Midbrain (tissue), 1 donor: Measurements from ENCODE around the gene COCH.

ENCODE experiments used
- DNase-seq: peaks from one replicate; lab custom pipeline; 2025; lab: John Stamatoyannopoulos, UW

COCH gene

GRCh38 chr14:30874120-30874998 lies at the start of gene COCH:
TSS of gene COCH (plus strand) at chr14:30874559. CDS start at chr14:30874939, 380 bp downstream.
- DNase-seq = no peak

- no peak for DNase-seq
These were observed 48.3 kb upstream of the COCH start for GRCh38 chr14:30826070-30826469.

- DNase-seq = no peak
These were observed 44.5 kb upstream of the COCH start for GRCh38 chr14:30829853-30830252.

- DNase-seq = no peak
These were observed 40.0 kb upstream of the COCH start for GRCh38 chr14:30834353-30834752.

- no peak for DNase-seq
These were observed 36.0 kb upstream of the COCH start for GRCh38 chr14:30838351-30838750.

GRCh38 chr14:30840086-30840779 lies 34.1 kb upstream of the COCH start:
- no peak for DNase-seq

- DNase-seq = no peak
These were observed 31.9 kb upstream of the COCH start for GRCh38 chr14:30842431-30842830.

GRCh38 chr14:30848449-30849240 lies 25.7 kb upstream of the COCH start:
- no peak for DNase-seq

- no peak for DNase-seq
These were observed 25.0 kb upstream of the COCH start for GRCh38 chr14:30849354-30849753.

GRCh38 chr14:30849983-30850382 lies 24.4 kb upstream of the COCH start:
- no peak for DNase-seq

GRCh38 chr14:30853946-30854345 lies 20.4 kb upstream of the COCH start:
- DNase-seq = no peak

DNA sequence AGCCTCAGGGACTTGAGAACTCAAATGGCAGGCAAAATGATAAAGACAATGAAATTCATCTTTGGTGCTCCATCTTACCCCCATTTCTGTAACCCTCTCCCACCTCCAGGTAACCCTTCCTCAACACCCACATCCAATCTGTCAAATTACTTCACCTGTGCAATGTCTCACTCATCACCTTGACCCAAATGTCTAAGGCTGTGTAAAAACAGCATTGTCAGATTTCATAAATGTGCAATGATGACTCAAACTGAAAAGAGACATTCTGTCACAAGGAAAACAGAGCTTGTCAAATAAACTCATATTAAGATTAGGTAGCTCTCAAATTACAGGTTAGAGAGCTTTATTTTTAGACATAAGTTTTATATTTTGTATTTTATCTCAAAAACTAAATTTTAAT lies 19.9 kb upstream of the COCH start:
- DNase-seq = no peak

DNA sequence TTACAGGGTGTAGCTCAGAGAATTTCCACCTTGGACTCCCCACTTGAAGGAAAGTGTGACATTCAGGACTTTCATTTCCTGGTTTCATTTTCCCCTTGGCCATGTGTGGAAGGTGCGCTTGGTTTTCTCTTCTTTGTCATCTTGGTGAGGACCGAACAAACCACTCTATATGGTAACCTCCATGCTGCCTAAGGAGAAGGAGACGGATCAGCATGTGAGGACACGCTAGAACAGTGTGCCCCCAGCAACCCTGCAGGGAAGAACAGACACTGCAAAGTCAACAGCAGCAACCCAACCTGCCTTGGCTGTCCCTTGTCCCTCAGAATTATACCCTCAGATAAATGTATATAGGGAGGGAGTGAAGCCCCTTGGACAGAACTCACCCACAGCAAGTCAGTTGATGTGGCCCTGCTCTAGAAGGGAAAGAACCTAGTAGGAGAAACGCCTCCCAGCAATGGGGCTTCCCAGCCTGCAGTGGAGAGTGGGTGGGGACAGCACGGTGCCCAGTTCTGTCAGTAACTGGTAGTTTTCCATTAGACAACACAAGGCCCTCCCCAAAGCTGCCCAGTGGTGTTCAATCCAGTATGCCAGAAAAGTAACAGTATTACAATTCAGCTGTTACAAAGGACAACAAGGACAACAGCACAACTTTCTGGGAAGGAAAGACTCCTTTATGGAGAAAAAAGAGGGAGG lies 18.9 kb upstream of the COCH start:
- no peak for DNase-seq

DNA sequence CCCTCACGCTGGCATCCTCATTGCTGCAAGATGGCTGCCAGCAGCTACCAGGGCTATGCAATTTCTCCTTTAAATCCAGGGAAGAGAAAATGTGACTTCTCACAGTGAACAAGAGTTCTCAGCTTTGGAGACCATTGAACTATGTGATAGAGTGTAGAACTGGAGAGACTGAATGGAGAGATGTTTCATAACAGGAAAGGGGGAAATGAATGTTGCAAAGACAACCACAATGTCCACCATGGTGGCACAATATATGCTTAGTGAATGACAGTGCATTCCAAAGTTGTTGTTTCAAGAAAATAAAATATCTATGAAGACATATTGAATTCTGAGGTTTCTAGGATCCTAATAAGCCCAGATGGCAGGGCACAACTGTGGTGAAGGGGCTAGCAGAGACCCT lies 13.2 kb upstream of the COCH start:
- DNase-seq = no peak

DNA sequence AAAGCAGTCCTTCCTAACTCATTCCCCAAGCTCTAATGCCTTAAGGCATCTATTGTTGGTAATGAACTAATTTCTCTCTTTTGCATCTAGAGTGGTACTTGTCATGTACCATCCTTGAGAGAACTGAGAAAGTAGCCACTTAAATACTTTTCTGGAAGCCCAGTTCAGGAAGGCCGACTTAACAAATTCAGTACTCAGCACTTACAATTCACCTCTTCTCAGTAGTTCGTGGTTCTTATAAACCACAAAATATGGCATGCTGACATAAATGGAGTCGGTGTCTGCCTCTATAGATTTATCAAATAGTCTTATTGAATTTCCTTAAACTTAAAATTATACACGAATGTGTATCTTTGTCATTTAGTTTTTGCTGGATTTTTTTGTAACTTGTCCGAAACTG lies 9.4 kb upstream of the COCH start:
- no peak for DNase-seq

DNA sequence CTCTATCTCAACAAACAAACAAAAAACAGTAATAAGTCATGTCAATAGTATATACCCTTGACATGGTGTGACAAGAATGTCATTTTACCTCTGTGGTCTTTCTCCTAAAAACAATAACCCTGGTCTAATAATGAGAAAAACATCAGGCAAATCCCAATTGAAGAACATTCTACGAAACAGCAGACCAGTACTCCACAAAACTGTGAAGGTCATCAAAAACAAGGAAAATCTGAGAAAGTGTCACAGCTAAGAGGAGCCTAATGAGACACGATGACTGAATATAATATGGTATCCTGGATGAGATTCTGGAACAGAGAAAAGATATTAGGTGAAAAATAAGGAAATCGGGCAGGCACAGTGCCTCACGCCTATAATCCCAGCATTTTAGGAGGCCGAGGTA lies 5.6 kb upstream of the COCH start:
- no peak for DNase-seq

GRCh38 chr14:30869551-30870155 lies 4.7 kb upstream of the COCH start:
- DNase-seq = no peak

DNA sequence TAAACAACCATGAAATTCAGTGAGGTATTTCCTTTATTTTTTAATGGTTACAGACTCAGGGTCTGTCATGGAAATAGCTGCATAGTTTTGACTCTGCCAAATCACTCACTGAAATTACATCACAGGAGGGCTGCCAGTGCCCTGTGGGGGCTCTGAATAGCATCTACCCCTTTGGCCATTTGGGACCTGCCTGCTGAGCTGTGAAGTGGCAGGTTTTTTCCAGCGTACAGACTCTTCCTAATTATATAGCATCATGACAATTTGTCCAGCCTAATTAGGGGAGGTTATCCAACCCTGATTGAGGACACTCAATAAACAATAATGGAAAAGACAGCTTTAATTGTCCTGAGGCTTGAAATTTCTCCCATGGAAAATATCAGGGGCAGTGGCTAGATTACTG lies 1.8 kb upstream of the COCH start:
- DNase-seq = no peak

- no peak for DNase-seq
These were observed 845 bp upstream of the COCH start for GRCh38 chr14:30873308-30874119.

DNA sequence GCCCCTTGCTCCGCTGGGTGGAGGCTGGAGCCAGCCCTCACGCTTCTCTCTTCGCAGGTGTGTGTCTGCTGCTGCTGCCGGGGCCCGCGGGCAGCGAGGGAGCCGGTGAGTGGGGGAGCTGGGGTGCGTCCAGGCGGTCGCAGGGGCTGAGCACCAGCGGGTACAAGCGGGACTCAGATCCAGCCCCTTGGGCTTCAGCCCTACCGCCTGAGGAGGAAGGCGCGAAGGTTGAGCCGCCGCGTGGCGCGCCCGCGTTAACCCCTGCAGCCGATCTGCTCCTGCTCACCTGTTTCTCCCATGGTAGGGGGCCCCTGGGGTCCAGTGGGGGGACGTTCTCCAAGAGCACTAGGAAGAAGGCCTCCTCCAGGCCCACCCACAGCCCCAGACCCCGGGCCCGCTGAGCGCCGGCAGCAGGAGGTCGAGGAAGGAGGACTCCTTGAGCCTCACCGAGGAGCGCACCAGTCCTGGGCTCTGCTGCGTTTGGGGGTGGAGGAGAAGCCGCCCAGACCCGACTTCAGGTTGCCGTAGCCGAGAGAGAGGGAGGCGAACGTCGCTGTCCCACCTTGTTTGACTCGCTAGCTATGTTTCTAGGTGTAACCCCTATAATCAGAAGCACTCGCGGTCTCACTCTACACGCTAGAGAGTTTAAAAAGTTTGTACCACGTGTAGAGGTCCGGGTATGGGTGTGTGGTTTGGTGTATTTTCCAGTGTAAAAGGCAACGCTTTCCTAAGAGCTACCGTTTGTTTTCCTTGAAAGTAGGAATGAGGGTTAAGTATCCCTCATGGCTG lies 834 bp downstream of the COCH start:
- DNase-seq = no peak
